ENCODE data around the gene KLHL26.

- TF ChIP-seq, protein P1, sequence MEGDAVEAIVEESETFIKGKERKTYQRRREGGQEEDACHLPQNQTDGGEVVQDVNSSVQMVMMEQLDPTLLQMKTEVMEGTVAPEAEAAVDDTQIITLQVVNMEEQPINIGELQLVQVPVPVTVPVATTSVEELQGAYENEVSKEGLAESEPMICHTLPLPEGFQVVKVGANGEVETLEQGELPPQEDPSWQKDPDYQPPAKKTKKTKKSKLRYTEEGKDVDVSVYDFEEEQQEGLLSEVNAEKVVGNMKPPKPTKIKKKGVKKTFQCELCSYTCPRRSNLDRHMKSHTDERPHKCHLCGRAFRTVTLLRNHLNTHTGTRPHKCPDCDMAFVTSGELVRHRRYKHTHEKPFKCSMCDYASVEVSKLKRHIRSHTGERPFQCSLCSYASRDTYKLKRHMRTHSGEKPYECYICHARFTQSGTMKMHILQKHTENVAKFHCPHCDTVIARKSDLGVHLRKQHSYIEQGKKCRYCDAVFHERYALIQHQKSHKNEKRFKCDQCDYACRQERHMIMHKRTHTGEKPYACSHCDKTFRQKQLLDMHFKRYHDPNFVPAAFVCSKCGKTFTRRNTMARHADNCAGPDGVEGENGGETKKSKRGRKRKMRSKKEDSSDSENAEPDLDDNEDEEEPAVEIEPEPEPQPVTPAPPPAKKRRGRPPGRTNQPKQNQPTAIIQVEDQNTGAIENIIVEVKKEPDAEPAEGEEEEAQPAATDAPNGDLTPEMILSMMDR (conservative IDR thresholded peaks at IDR 0.05 in 1 of 2, IDR thresholded peaks at IDR 0.05 in 1 of 2; ENCODE audit: extremely low read depth in 1 of 2, insufficient read depth in 1 of 2, low read depth in 1 of 2, low read length in 2 of 2) = no peak
- TF ChIP-seq EZH2 (IDR thresholded peaks at IDR 0.05; ENCODE audit: borderline replicate concordance, low read length) = no peak
Measured at GRCh38 chr19:18603958-18604819, 32.6 kb upstream of the KLHL26 start.

All from mammary epithelial cell (primary cell).